ENCODE data around the gene KCNQ1OT1.

KCNQ1OT1 gene

GRCh38 chr11:2657697-2658284 is 42.0 kb downstream of the KCNQ1OT1 start:
- no peak for DNase-seq (ENCODE audit: extremely low spot score, insufficient read length, low read depth)
- FAIRE-seq = no peak

DNA sequence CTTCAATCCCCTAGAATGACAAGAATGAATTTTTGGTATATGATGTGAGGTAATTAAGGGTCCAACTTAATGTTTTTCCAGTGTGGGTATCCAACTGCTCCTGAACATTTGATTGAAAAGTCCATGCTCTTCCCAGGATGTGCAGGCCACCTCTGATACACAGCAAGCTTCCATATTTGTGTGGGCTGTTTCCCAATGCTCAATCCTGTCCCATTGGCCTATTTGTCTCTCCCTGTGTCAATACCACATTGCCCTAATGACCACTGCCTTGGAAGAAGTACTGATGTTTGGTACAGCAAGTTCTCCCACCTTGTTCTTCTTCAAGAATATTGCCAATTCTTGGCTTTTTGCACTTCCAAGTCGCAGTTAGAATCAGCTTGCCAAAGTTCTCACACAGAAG is 42.9 kb downstream of the KCNQ1OT1 start:
- FAIRE-seq = no peak
- DNase-seq (ENCODE audit: extremely low spot score, insufficient read length, low read depth) = no peak

- no peak for DNase-seq (ENCODE audit: extremely low spot score, insufficient read length, low read depth)
- no peak for FAIRE-seq
Observed at GRCh38 chr11:2655834-2656622, 43.8 kb downstream of the KCNQ1OT1 start.

GRCh38 chr11:2655016-2655719 is 44.6 kb downstream of the KCNQ1OT1 start:
- no peak for DNase-seq (ENCODE audit: extremely low spot score, insufficient read length, low read depth)
- no peak for FAIRE-seq

DNA sequence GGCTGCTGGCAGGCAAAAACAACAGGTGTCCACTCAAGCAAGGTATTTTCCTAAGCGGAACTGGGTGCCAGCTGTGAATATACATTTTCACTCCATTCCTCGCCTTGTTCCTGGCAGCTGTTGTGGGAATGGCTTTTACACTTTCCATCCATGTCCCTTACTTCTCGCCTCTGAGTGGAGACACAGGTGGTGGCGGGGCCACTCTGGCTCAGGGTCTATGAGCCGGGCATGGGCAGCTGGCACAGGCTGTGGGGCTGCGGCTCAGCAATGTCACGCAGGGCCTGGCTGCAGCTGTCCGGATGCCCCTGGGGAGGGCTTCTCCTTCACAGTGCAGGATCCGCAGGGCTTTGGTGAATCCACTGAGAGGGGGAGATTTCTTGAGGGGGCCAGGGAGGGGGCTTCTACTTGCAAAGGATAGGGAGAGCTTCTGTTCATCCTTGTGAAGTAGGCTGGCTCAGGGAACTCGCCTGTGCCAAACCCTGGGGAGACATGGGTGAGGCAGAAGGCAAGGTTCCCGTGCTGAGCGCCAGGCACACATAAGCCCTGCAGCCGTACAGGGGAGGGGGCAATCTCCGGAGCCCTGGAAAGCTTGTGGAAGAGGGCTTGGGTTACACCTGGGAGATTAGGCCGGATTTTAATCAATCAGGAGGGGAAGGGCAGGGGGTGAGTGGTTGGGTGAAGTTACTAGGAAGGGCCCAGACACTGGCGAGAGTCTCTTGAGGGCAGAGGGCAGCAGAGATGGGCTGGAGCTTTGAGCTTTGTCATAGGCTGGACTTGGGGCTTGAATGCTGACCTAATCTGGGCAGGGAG is 45.7 kb downstream of the KCNQ1OT1 start:
- FAIRE-seq (no peak), DNase-seq (ENCODE audit: extremely low spot score, insufficient read length, low read depth) (no peak)

GRCh38 chr11:2653198-2653551 is 46.6 kb downstream of the KCNQ1OT1 start:
- no peak for DNase-seq (ENCODE audit: extremely low spot score, insufficient read length, low read depth)
- FAIRE-seq = no peak

GRCh38 chr11:2652333-2653197 is 47.2 kb downstream of the KCNQ1OT1 start:
- FAIRE-seq (no peak), DNase-seq (ENCODE audit: extremely low spot score, insufficient read length, low read depth) (no peak)

GRCh38 chr11:2651826-2652271 is 47.9 kb downstream of the KCNQ1OT1 start:
- no peak for FAIRE-seq
- DNase-seq (ENCODE audit: extremely low spot score, insufficient read length, low read depth) = no peak

GRCh38 chr11:2651054-2651617 is 48.7 kb downstream of the KCNQ1OT1 start:
- no peak for FAIRE-seq
- no peak for DNase-seq (ENCODE audit: extremely low spot score, insufficient read length, low read depth)

DNA sequence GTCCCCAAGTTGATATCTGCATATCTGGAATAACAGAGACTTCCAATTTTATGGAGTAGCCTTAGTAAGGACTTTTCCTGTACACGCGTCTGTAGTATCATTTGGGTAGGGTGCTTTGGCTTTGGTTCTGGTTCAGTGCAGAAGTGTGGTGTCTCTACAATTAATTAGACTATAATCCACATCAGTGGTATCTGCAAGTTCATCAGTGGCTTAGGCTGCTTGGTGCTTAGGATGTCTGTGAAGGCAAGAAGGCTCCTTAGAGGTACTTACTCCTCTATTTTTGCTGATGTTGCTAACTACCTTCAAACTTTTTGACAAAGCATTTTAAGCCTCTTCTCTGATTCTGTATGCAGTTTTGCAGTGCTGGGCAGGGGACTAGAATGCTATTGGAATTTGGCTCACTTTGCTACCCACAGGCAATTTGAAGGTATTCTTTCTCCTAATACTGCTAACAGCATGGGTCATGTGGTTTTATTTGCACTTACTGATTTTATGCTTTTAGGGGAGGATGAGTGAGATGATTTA is 49.4 kb downstream of the KCNQ1OT1 start:
- FAIRE-seq (no peak), DNase-seq (ENCODE audit: extremely low spot score, insufficient read length, low read depth) (no peak)

GRCh38 chr11:2649848-2650247 is 49.9 kb downstream of the KCNQ1OT1 start:
- DNase-seq (ENCODE audit: extremely low spot score, insufficient read length, low read depth) (no peak), FAIRE-seq (no peak)

GRCh38 chr11:2649400-2649799 is 50.4 kb downstream of the KCNQ1OT1 start:
- DNase-seq (ENCODE audit: extremely low spot score, insufficient read length, low read depth) (no peak), FAIRE-seq (no peak)

DNA sequence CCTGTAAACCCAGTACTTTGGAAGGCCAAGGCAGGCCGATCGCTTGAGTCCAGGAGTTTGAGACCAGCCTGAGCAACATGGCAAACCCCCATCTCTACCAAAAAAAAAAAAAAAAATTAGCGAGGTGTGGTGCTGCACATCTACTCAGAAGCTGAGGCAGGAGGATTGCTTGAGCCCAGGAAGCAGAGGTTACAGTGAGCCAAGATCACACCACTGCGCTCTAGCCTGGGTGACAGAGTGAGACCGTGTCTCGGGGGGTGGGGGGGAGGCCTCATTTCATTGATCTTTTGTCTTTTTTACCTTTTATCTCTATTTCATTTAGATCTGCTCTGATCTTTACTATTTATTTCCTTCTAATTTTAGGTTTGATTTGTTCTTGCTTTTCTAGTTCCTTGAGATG is 51.8 kb downstream of the KCNQ1OT1 start:
- FAIRE-seq (no peak), DNase-seq (ENCODE audit: extremely low spot score, insufficient read length, low read depth) (no peak)

GRCh38 chr11:2647167-2647566 is 52.6 kb downstream of the KCNQ1OT1 start:
- FAIRE-seq = no peak
- no peak for DNase-seq (ENCODE audit: extremely low spot score, insufficient read length, low read depth)

DNA sequence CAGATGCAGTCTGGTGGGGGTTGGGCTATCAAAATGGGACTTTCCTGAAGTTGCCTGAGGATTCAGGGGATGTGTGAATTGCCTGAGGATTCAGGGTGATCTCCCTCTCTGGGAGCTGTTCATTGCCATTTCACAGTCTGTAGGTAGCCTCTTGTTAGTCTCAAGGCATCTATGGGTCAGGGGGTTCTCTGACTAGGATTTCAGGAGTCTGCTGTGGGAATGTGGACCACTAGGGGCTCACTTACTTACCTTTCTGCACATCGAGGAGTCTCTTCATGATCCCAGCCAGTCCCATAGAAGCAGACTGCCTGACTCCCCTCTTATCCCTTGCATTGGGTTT is 54.0 kb downstream of the KCNQ1OT1 start:
- DNase-seq (ENCODE audit: extremely low spot score, insufficient read length, low read depth) = no peak
- no peak for FAIRE-seq

DNA sequence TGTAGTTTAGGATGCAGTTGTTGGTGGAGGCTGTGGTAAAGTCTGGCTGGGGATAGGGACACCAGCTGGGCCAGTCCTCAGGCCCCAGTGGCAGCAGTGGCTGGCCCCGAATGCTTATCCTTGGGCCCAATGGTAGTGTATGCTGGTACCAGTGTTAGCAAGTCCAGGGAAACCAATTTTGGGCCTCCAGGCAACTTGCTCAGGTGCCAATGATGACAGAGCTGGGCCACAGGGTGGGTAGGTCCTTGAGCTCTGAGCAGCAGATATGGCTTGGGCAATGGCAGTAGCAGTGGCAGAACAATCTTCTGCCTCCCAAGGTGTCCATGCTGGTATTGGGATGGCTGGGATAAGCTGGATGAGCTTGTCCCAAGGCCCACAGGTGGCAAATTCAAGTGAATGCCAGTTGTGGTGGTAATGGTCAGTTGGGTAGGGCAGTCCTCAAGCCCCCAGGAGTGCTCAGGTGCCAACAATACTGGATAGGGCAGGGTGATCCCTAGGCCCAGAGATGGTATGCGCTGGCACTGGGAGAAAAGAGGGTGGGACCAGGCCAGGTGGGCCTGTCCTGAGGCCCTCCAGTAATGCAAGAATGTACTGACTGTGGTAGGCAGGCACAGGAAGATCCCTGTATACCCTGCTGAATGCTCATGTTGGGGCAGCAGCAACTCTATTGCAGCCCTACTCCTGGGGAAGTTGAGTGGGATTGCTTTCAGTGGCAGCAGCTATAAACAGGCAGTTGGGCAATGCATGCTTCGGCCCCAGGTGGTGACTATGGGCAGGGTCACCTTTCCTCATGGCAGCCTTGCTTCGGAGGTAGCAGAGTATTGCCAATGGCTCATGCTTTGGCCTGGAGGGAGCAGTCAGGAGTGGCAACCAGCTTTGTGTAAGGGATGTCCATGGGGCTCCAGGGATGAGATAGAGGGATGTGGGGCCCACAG is 54.7 kb downstream of the KCNQ1OT1 start:
- DNase-seq (ENCODE audit: extremely low spot score, insufficient read length, low read depth) (no peak), FAIRE-seq (no peak)

GRCh38 chr11:2643746-2644145 is 56.0 kb downstream of the KCNQ1OT1 start:
- no peak for DNase-seq (ENCODE audit: extremely low spot score, insufficient read length, low read depth)
- no peak for FAIRE-seq

- FAIRE-seq (no peak), DNase-seq (ENCODE audit: extremely low spot score, insufficient read length, low read depth) (no peak)
Observed at GRCh38 chr11:2641623-2642022, 58.2 kb downstream of the KCNQ1OT1 start.
